Muscle layer of colon (tissue), 2 donors: ENCODE data around the gene ZC3H18.
"Not testable (repeated sequence)": the region's sequence is repeated elsewhere in the genome, so short reads cannot be mapped to it uniquely, and the experiment has no call there.

Experiments
- H3K27ac ChIP-seq: one replicate; pipeline ENCODE4 v1.7.0; 2013; ENCODE audit warnings: low read depth, mild to moderate bottlenecking, low read length, moderate library complexity
- H3K27me3 ChIP-seq, 2 donors: one replicate each; pipeline ENCODE4 v1.7.0; 2013; ENCODE audit warnings: low read length in 2 of 2, mild to moderate bottlenecking in 2 of 2; ENCODE audit not compliant: insufficient read depth in 2 of 2, control insufficient read depth in 1 of 2
- H3K36me3 ChIP-seq: one replicate; pipeline ENCODE4 v1.7.0; 2013; ENCODE audit warnings: mild to moderate bottlenecking, low read length; ENCODE audit not compliant: insufficient read depth
- H3K4me1 ChIP-seq: one replicate; pipeline ENCODE4 v1.7.0; 2013; ENCODE audit warnings: mild to moderate bottlenecking, low read length; ENCODE audit not compliant: insufficient read depth
- H3K4me3 ChIP-seq, 2 donors: one replicate each; pipeline ENCODE4 v1.7.0; 2013; ENCODE audit warnings: low read length in 2 of 2, low read depth in 1 of 2, mild to moderate bottlenecking in 1 of 2, moderate library complexity in 1 of 2
- H3K9ac ChIP-seq: one replicate; pipeline ENCODE4 v1.7.0; 2013; ENCODE audit warnings: low read length
- H3K9me3 ChIP-seq: one replicate; pipeline ENCODE4 v1.7.0; 2013; ENCODE audit warnings: mild to moderate bottlenecking, low read length
- donor health status: abdominal sarcoma.
- donor health status: Adenocarcinoma of cecum.

The ZC3H18 gene

GRCh38 chr16:88658714-88659113, 88.5 kb downstream of the ZC3H18 start:
- no peaks in the 10 kb centered on the region for H3K9me3 ChIP-seq
- H3K4me1 ChIP-seq = peaks cover 4% of the 10 kb centered on the region
- H3K27ac ChIP-seq = no peak overlapping the region
- H3K36me3 ChIP-seq = peaks cover 9% of the 10 kb centered on the region
- no peak overlapping the region for H3K9ac ChIP-seq
- H3K4me3 ChIP-seq = no peak overlapping the region
- no peaks in the 10 kb centered on the region for H3K27me3 ChIP-seq

GRCh38 chr16:88659160-88659559, 89.0 kb downstream of the ZC3H18 start:
- Histone ChIP-seq H3K4me1 (peaks cover 4% of the 10 kb centered on the region), H3K36me3 (peaks cover 9% of the 10 kb centered on the region), H3K4me3 (no peak overlapping the region), H3K27ac (no peak overlapping the region), H3K9me3 (no peaks in the 10 kb centered on the region), H3K9ac (no peak overlapping the region), H3K27me3 (no peaks in the 10 kb centered on the region)

- Histone ChIP-seq H3K27ac (no peak overlapping the region), H3K9ac (no peak overlapping the region), H3K4me3 (no peak overlapping the region), H3K27me3 (no peaks in the 10 kb centered on the region), H3K9me3 (no peaks in the 10 kb centered on the region), H3K4me1 (peaks cover 4% of the 10 kb centered on the region), H3K36me3 (no peaks in the 10 kb centered on the region)
These were observed 91.3 kb downstream of the ZC3H18 start for GRCh38 chr16:88661468-88661867.

- peak overlapping the region; percentile 53 for H3K27ac ChIP-seq
- peak overlapping the region; percentile 37 for H3K9ac ChIP-seq
- H3K4me1 ChIP-seq = peaks cover 4% of the 10 kb centered on the region
These were observed 92.1 kb downstream of the ZC3H18 start for GRCh38 chr16:88662222-88662842.

GRCh38 chr16:88662843-88663606, 92.8 kb downstream of the ZC3H18 start, which contains the start of gene MVD:
Gene MVD, minus strand, starts transcription at chr16:88663091. Its CDS starts 11 bp downstream, at chr16:88663080.
- Histone ChIP-seq H3K27ac (peak within 1 kb of the TSS; percentile 68), H3K4me3 (peak within 1 kb of the TSS; percentile 80), H3K36me3 (no peaks in the 10 kb centered on the region), H3K9me3 (no peaks in the 10 kb centered on the region), H3K27me3 (no peaks in the 10 kb centered on the region), H3K9ac (peak within 1 kb of the TSS; percentile 37), H3K4me1 (peaks cover 4% of the 10 kb centered on the region)

More at GRCh38 chr16:88662222-88662842, 92.1 kb downstream of the ZC3H18 start:
- Histone ChIP-seq H3K4me3 (peak overlapping the region; percentile 80), H3K36me3 (no peaks in the 10 kb centered on the region), H3K9me3 (no peaks in the 10 kb centered on the region), H3K27me3 (no peaks in the 10 kb centered on the region)

- no peak overlapping the region for H3K9ac ChIP-seq
- H3K27me3 ChIP-seq = no peaks in the 10 kb centered on the region
- peaks cover 4% of the 10 kb centered on the region for H3K4me1 ChIP-seq
- H3K27ac ChIP-seq = no peak overlapping the region
- no peaks in the 10 kb centered on the region for H3K36me3 ChIP-seq
- H3K4me3 ChIP-seq = no peak overlapping the region
- no peaks in the 10 kb centered on the region for H3K9me3 ChIP-seq
These were observed 94.9 kb downstream of the ZC3H18 start for GRCh38 chr16:88665148-88665547.

GRCh38 chr16:88665570-88665969, 95.4 kb downstream of the ZC3H18 start:
- Histone ChIP-seq H3K4me1 (peaks cover 4% of the 10 kb centered on the region), H3K27ac (no peak overlapping the region), H3K27me3 (no peaks in the 10 kb centered on the region), H3K9me3 (no peaks in the 10 kb centered on the region), H3K4me3 (no peak overlapping the region), H3K9ac (no peak overlapping the region), H3K36me3 (no peaks in the 10 kb centered on the region)

- Histone ChIP-seq H3K4me1 (no peaks in the 10 kb centered on the region), H3K36me3 (no peaks in the 10 kb centered on the region), H3K9ac (no peak overlapping the region), H3K27me3 (no peaks in the 10 kb centered on the region), H3K4me3 (no peak overlapping the region), H3K9me3 (no peaks in the 10 kb centered on the region), H3K27ac (no peak overlapping the region)
These were observed 97.3 kb downstream of the ZC3H18 start for GRCh38 chr16:88667461-88667860.

- not testable (repeated sequence) for H3K9me3 ChIP-seq, H3K4me1 ChIP-seq, H3K36me3 ChIP-seq, H3K9ac ChIP-seq, H3K27ac ChIP-seq, H3K4me3 ChIP-seq, H3K27me3 ChIP-seq
These were observed 99.3 kb downstream of the ZC3H18 start for GRCh38 chr16:88669493-88669892.

GRCh38 chr16:88669980-88670379, 99.8 kb downstream of the ZC3H18 start:
- H3K4me3 ChIP-seq = no peak overlapping the region
- no peak overlapping the region for H3K27ac ChIP-seq

GRCh38 chr16:88671806-88672205, 101.6 kb downstream of the ZC3H18 start:
- no peaks in the 10 kb centered on the region for H3K27me3 ChIP-seq
- H3K4me1 ChIP-seq = no peaks in the 10 kb centered on the region
- no peaks in the 10 kb centered on the region for H3K9me3 ChIP-seq
- no peak overlapping the region for H3K27ac ChIP-seq
- no peaks in the 10 kb centered on the region for H3K36me3 ChIP-seq
- no peak overlapping the region for H3K4me3 ChIP-seq
- no peak overlapping the region for H3K9ac ChIP-seq

More at GRCh38 chr16:88669980-88670379, 99.8 kb downstream of the ZC3H18 start:
- no peaks in the 10 kb centered on the region for H3K9me3 ChIP-seq
- no peaks in the 10 kb centered on the region for H3K36me3 ChIP-seq
- no peaks in the 10 kb centered on the region for H3K27me3 ChIP-seq
- no peaks in the 10 kb centered on the region for H3K4me1 ChIP-seq
- H3K9ac ChIP-seq = no peak overlapping the region
